Measurements from ENCODE around the gene PCDH1. TPM values are rescaled to one million over a fixed set of nuclear protein-coding genes. Genes with fewer than 3 reads are reported as not detected.

Gene PCDH1
- total RNA-seq, 3 donors from 2014 or later: 75.1 to 159 (median 127) TPM

GRCh38 chr5:141844414-141845097 lies 33.7 kb downstream of the PCDH1 start:
- Histone ChIP-seq H3K4me1 (ENCODE audit: low read depth) (peaks cover 69% of the 10 kb centered on the region), H3K9me3 (no peaks in the 10 kb centered on the region), H3K36me3 (ENCODE audit: low read depth) (no peaks in the 10 kb centered on the region), H3K4me3 (no peak overlapping the region)
- no peak for ATAC-seq
- intact Hi-C loops (cut with DNase I, micrococcal nuclease): no loop called here
- DNase-seq: no peak
- TF ChIP-seq, protein P1, sequence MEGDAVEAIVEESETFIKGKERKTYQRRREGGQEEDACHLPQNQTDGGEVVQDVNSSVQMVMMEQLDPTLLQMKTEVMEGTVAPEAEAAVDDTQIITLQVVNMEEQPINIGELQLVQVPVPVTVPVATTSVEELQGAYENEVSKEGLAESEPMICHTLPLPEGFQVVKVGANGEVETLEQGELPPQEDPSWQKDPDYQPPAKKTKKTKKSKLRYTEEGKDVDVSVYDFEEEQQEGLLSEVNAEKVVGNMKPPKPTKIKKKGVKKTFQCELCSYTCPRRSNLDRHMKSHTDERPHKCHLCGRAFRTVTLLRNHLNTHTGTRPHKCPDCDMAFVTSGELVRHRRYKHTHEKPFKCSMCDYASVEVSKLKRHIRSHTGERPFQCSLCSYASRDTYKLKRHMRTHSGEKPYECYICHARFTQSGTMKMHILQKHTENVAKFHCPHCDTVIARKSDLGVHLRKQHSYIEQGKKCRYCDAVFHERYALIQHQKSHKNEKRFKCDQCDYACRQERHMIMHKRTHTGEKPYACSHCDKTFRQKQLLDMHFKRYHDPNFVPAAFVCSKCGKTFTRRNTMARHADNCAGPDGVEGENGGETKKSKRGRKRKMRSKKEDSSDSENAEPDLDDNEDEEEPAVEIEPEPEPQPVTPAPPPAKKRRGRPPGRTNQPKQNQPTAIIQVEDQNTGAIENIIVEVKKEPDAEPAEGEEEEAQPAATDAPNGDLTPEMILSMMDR (IDR thresholded peaks at IDR 0.05): no peak

DNA sequence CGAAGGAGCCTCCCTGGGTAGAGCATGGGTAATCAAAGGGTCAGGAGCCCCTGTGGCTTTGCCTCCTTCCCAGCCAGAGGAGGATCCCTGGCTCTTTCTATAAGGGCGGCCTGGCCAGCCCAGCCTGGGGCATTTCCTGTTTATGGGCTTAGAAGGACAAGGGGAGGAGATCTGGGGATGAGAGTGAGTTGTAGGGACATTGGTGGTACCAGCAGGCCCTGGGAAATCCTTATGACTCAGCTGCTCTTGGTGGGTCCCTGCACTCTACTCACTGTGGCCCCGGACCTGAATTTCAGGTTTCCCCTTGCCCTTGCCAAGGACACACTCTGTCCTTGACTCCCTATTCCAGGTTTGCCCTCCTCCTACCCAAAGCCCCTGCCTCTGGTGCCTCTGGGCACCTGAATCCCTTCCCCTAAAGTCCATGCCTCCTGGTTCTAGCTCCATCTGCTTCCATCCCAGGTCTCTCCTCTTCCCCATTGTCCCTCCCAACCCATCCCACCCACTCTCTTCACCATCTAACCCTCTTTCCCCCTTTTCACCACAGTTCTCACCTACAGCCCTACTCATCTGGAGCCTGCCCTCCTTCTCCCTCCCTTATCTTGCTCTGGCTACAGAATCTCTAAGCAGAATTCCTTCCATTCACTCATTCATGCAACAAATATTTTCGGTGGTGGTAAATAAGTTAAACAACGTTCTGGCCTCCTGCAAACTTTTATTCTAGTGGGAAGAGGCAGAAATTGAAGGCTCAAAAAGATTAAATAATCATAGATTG lies 34.9 kb downstream of the PCDH1 start:
- H3K9me3 ChIP-seq: no peaks in the 10 kb centered on the region
- DNase-seq (no peak), ATAC-seq (peak; percentile 12)
- H3K4me1 ChIP-seq (ENCODE audit: low read depth): peaks cover 61% of the 10 kb centered on the region
- no peak overlapping the region for H3K4me3 ChIP-seq
- TF ChIP-seq, protein P1 (IDR thresholded peaks at IDR 0.05): no peak
- no peaks in the 10 kb centered on the region for H3K36me3 ChIP-seq (ENCODE audit: low read depth)
- intact Hi-C loops (cut with DNase I, micrococcal nuclease): no loop called here

DNA sequence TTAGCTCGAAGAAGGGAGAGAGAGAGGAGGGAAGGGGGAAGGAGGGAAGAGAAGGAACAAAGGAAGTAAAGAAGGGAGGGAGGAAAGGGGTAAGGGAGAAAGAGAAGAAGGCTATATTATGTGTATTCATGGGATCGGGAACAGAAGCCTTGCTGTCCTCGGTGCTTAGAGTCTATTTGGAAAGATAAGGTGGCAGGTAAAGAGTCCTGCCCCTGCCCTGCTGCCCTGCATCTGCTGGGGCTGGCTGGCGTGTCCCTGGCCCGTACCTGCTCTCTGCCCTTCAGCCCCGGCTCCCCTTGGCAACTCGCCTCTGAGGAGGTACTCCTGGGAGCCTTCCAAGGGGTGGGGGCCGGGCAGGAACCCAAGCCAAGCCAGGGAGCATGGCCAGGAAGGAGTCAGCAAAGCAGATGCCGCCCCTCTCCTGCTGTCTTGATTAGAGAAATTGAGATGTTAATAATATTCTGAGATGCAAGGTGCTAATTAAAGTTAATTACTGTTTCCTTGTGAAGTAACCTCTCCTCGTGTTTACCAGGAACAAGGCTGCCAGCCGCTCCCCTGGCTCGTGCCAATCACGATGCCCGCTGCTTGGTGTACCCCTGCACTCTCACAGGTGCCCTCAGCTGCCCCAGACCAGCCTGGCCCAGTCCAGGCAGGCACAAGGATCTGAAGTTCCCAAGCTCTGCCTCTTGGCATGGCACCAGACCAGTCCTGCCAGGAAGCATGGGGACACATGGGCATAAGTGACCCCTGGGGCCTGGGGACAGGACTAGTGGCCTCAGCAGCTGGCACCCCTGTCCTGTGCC lies 36.6 kb downstream of the PCDH1 start:
- H3K4me1 ChIP-seq (ENCODE audit: low read depth): peaks cover 48% of the 10 kb centered on the region
- peak; percentile 90 to 92 (median 91) for DNase-seq
- H3K9me3 ChIP-seq: no peaks in the 10 kb centered on the region
- H3K4me3 ChIP-seq: no peak overlapping the region
- peak; percentile 86 for ATAC-seq
- intact Hi-C loops (cut with DNase I, micrococcal nuclease): no loop called here
- no peaks in the 10 kb centered on the region for H3K36me3 ChIP-seq (ENCODE audit: low read depth)
- TF ChIP-seq, protein P1 (IDR thresholded peaks at IDR 0.05): no peak

DNA sequence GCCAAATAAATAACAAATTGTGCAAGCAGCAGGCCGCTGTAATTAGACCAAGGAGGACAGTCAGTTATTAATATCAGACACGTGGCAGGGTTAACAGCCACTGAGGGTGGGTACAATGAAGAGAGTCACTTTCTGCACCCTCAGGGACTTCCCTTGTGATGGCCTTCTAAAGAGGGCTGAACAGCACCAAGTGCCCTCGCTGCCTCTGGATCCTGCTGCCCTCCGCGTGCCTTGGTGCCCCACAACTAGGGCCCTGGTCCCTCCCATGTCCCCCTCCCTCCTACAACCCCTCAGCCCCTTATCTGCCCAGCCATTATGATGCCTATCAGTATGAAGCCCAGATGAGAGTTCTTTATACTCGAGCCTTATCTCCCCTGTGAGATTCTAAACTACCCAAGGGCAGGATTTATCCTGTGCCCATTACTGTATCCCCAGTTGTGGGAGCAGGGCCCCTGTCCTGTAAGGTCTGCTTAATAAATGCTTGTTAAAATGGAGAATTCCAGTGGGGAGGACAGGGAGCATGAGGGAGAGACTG lies 37.3 kb downstream of the PCDH1 start:
- Histone ChIP-seq H3K4me3 (no peak overlapping the region), H3K36me3 (ENCODE audit: low read depth) (no peaks in the 10 kb centered on the region), H3K4me1 (ENCODE audit: low read depth) (peaks cover 48% of the 10 kb centered on the region), H3K9me3 (no peaks in the 10 kb centered on the region)
- TF ChIP-seq, protein P1 (IDR thresholded peaks at IDR 0.05): no peak
- DNase-seq (no peak), ATAC-seq (no peak)
- intact Hi-C loops (cut with DNase I, micrococcal nuclease): no loop called here

GRCh38 chr5:141840280-141840812 lies 37.9 kb downstream of the PCDH1 start:
- TF ChIP-seq, protein P1 (IDR thresholded peaks at IDR 0.05): no peak
- intact Hi-C loops (cut with DNase I, micrococcal nuclease): no loop called here
- no peaks in the 10 kb centered on the region for H3K9me3 ChIP-seq
- peaks cover 47% of the 10 kb centered on the region for H3K4me1 ChIP-seq (ENCODE audit: low read depth)
- DNase-seq (peak in 2 of 3 donors; percentile 70 to 73), ATAC-seq (peak; percentile 69)
- no peak overlapping the region for H3K4me3 ChIP-seq
- H3K36me3 ChIP-seq (ENCODE audit: low read depth): no peaks in the 10 kb centered on the region
